ENCODE results near the gene CRY1.

GRCh38 chr12:106953352-106954250, 139.7 kb downstream of the CRY1 start:
- no peak for TF ChIP-seq CTCF (IDR thresholded peaks at IDR 0.05; ENCODE audit: poor library complexity, severe bottlenecking)
- TF ChIP-seq RAD21 (conservative IDR thresholded peaks at IDR 0.05): no peak
- no peak for TF ChIP-seq EZH2 (IDR thresholded peaks at IDR 0.05; ENCODE audit: borderline replicate concordance, insufficient read depth, low read length, poor library complexity, severe bottlenecking)
- no peak for TF ChIP-seq EP300 (conservative IDR thresholded peaks at IDR 0.05; ENCODE audit: poor library complexity, severe bottlenecking)
- no peak for TF ChIP-seq SMC3 (conservative IDR thresholded peaks at IDR 0.05; ENCODE audit: poor library complexity)
- no peak for TF ChIP-seq TAF1 (IDR thresholded peaks at IDR 0.05; ENCODE audit: low read depth)
- TF ChIP-seq MXI1 (conservative IDR thresholded peaks at IDR 0.05; ENCODE audit: poor library complexity, severe bottlenecking): no peak
- no peak for TF ChIP-seq REST (IDR thresholded peaks at IDR 0.05; ENCODE audit: borderline replicate concordance)

All from neural cell (in vitro differentiated cells).